CD8-positive, alpha-beta memory T cell (primary cell): ENCODE measurements around the gene PTN. TPM values are rescaled to one million over a fixed set of nuclear protein-coding genes. Genes with fewer than 3 reads are reported as not detected.
"Not testable (repeated sequence)": the region's sequence is repeated elsewhere in the genome, so short reads cannot be mapped to it uniquely, and the experiment has no call there.

Experiments used
- CTCF ChIA-PET: fragments of 350-600 bp; sonication (Branson Sonifier 250); formaldehyde crosslinking; loops from one replicate; lab custom pipeline; 2021; ENCODE audit warnings: antibody characterized with exemption; lab: Charles Lee
- POLR2A ChIA-PET: fragments of 350-600 bp; sonication (Branson Sonifier 250); formaldehyde crosslinking; loops from one replicate; lab custom pipeline; 2021; ENCODE audit warnings: antibody characterized with exemption; lab: Charles Lee
- DNase-seq, 5 donors: peaks; one replicate each; pipeline versions ENCODE4 v3.0.0 to v3.0.0-alpha.2; 2020 to 2022; ENCODE audit warnings: mixed read lengths in 1 of 5
- H3K27ac ChIP-seq: one replicate; pipeline ENCODE4 v1.7.0; 2013; ENCODE audit warnings: low read depth, mild to moderate bottlenecking, low read length, moderate library complexity
- H3K27me3 ChIP-seq: 2 replicates; pipeline ENCODE4 v1.7.0; 2013; ENCODE audit warnings: low read length, mild to moderate bottlenecking; ENCODE audit not compliant: insufficient read depth, poor library complexity, severe bottlenecking
- H3K36me3 ChIP-seq: 2 replicates; pipeline ENCODE4 v1.7.0; 2013; ENCODE audit warnings: mild to moderate bottlenecking, low read length, moderate library complexity; ENCODE audit not compliant: insufficient read depth
- H3K4me1 ChIP-seq: 2 replicates; pipeline ENCODE4 v1.7.0; 2013; ENCODE audit warnings: mild to moderate bottlenecking, low read length, moderate library complexity; ENCODE audit not compliant: insufficient read depth
- H3K4me3 ChIP-seq: 2 replicates; pipeline ENCODE4 v1.7.0; 2013; ENCODE audit warnings: mild to moderate bottlenecking, low read length
- H3K9me3 ChIP-seq: 2 replicates; pipeline ENCODE4 v1.7.0; 2013; ENCODE audit warnings: mild to moderate bottlenecking, low read length
- H3K27ac Mint-ChIP-seq, 8 donors: one replicate each; pipeline ENCODE4 v1.8.0; 2020 to 2021; ENCODE audit warnings: mixed read lengths in 8 of 8, mild to moderate bottlenecking in 6 of 8, inconsistent platforms in 3 of 8, moderate library complexity in 3 of 8
- H3K27me3 Mint-ChIP-seq, 2 donors: one replicate each; pipeline ENCODE4 v1.8.0; 2020 to 2021; ENCODE audit warnings: mixed read lengths in 2 of 2, mild to moderate bottlenecking in 1 of 2, moderate library complexity in 1 of 2
- H3K36me3 Mint-ChIP-seq, 3 donors: one replicate each; pipeline ENCODE4 v1.8.0; 2020 to 2021; ENCODE audit warnings: mixed read lengths in 3 of 3, inconsistent platforms in 1 of 3, mild to moderate bottlenecking in 1 of 3
- H3K4me1 Mint-ChIP-seq, 3 donors: one replicate each; pipeline ENCODE4 v1.8.0; 2020 to 2021; ENCODE audit warnings: mixed read lengths in 3 of 3, inconsistent platforms in 1 of 3, mild to moderate bottlenecking in 1 of 3
- H3K4me3 Mint-ChIP-seq, 7 donors: one replicate each; pipeline ENCODE4 v1.8.0; 2020 to 2021; ENCODE audit warnings: mixed read lengths in 7 of 7, mild to moderate bottlenecking in 6 of 7, moderate library complexity in 4 of 7, inconsistent platforms in 2 of 7
- H3K9me3 Mint-ChIP-seq, 5 donors: one replicate each; pipeline ENCODE4 v1.8.0; 2020 to 2022; ENCODE audit warnings: mixed read lengths in 5 of 5, mild to moderate bottlenecking in 3 of 5, moderate library complexity in 2 of 5, inconsistent platforms in 1 of 5
- polyA plus RNA-seq: library from polyadenylated mRNA; unstranded; fragments of 300-500 nt; fragmentation: Illumina TruSeq; gene quantifications from one replicate; pipeline ENCODE4 v1.2.3, GENCODE V29; 2021
- total RNA-seq, 2 experiments: library from RNA; stranded (reverse); gene quantifications; one replicate each; pipeline ENCODE4 v1.2.3, GENCODE V29; 2021

The PTN gene
- total and polyA plus RNA-seq, 3 experiments from 2014 or later = not detected

GRCh38 chr7:137269240-137269639, 74.3 kb downstream of the PTN start:
- no peaks in the 10 kb centered on the region for H3K36me3 Mint-ChIP-seq
- CTCF ChIA-PET = no interaction called here

GRCh38 chr7:137268001-137268865, 75.3 kb downstream of the PTN start:
- H3K27me3 Mint-ChIP-seq, DNase-seq, H3K36me3 ChIP-seq, CTCF ChIA-PET, H3K4me1 ChIP-seq, H3K36me3 Mint-ChIP-seq, H3K4me3 Mint-ChIP-seq, H3K27ac ChIP-seq, H3K4me1 Mint-ChIP-seq, H3K27me3 ChIP-seq, H3K27ac Mint-ChIP-seq, H3K4me3 ChIP-seq, POLR2A ChIA-PET, H3K9me3 ChIP-seq: not testable (repeated sequence)
- H3K9me3 Mint-ChIP-seq = peaks cover 3 to 13% (median 5%) of the 10 kb centered on the region in 5 donors

More at GRCh38 chr7:137269240-137269639, 74.3 kb downstream of the PTN start:
- POLR2A ChIA-PET = no interaction called here
- Histone ChIP-seq H3K9me3 (no peaks in the 10 kb centered on the region), H3K4me3 (no peak overlapping the region), H3K27ac (no peak overlapping the region), H3K4me1 (no peaks in the 10 kb centered on the region), H3K27me3 (no peaks in the 10 kb centered on the region), H3K36me3 (no peaks in the 10 kb centered on the region)
- Mint-ChIP-seq H3K27me3 (no peaks in the 10 kb centered on the region), H3K9me3 (peaks cover 2 to 13% (median 5%) of the 10 kb centered on the region in 5 donors), H3K4me3 (no peak overlapping the region), H3K4me1 (no peaks in the 10 kb centered on the region), H3K27ac (no peak overlapping the region)
- DNase-seq = no peak

- no peaks in the 10 kb centered on the region for H3K9me3 ChIP-seq
- peaks cover 6 to 15% (median 7%) of the 10 kb centered on the region in 5 donors for H3K9me3 Mint-ChIP-seq
- H3K27ac ChIP-seq = no peak overlapping the region
- no peaks in the 10 kb centered on the region for H3K27me3 ChIP-seq
- no peaks in the 10 kb centered on the region for H3K36me3 Mint-ChIP-seq
- no peak overlapping the region for H3K4me3 Mint-ChIP-seq
- ChIA-PET POLR2A (no interaction called here), CTCF (no interaction called here)
- H3K4me3 ChIP-seq = no peak overlapping the region
- H3K36me3 ChIP-seq = no peaks in the 10 kb centered on the region
- no peaks in the 10 kb centered on the region for H3K4me1 Mint-ChIP-seq
- H3K4me1 ChIP-seq = no peaks in the 10 kb centered on the region
- no peak overlapping the region for H3K27ac Mint-ChIP-seq
- no peaks in the 10 kb centered on the region for H3K27me3 Mint-ChIP-seq
- no peak for DNase-seq
Observed at GRCh38 chr7:137266764-137267163, 76.8 kb downstream of the PTN start.

- H3K4me3 Mint-ChIP-seq, H3K36me3 ChIP-seq, H3K4me1 Mint-ChIP-seq, H3K4me1 ChIP-seq, H3K4me3 ChIP-seq, CTCF ChIA-PET, H3K27me3 ChIP-seq, H3K27ac Mint-ChIP-seq, POLR2A ChIA-PET, DNase-seq, H3K27ac ChIP-seq, H3K36me3 Mint-ChIP-seq, H3K9me3 ChIP-seq, H3K27me3 Mint-ChIP-seq: not testable (repeated sequence)
- peaks cover 5 to 15% (median 7%) of the 10 kb centered on the region in 5 donors for H3K9me3 Mint-ChIP-seq
Observed at GRCh38 chr7:137265480-137265879, 78.1 kb downstream of the PTN start.

- H3K27me3 ChIP-seq = no peaks in the 10 kb centered on the region
- H3K27ac ChIP-seq = no peak overlapping the region
- H3K36me3 ChIP-seq = no peaks in the 10 kb centered on the region
- Mint-ChIP-seq H3K9me3 (peaks cover 3 to 12% (median 5%) of the 10 kb centered on the region in 5 donors), H3K4me3 (no peak overlapping the region), H3K4me1 (no peaks in the 10 kb centered on the region), H3K27ac (no peak overlapping the region), H3K27me3 (no peaks in the 10 kb centered on the region), H3K36me3 (no peaks in the 10 kb centered on the region)
- no peaks in the 10 kb centered on the region for H3K4me1 ChIP-seq
- CTCF ChIA-PET = no interaction called here
- DNase-seq = no peak
- POLR2A ChIA-PET = no interaction called here
- H3K4me3 ChIP-seq = no peak overlapping the region
- no peaks in the 10 kb centered on the region for H3K9me3 ChIP-seq
Observed at GRCh38 chr7:137262599-137262998, 80.9 kb downstream of the PTN start.

- no peak for DNase-seq
- CTCF ChIA-PET = no interaction called here
- Mint-ChIP-seq H3K4me3 (no peak overlapping the region), H3K4me1 (no peaks in the 10 kb centered on the region), H3K27ac (no peak overlapping the region), H3K27me3 (no peaks in the 10 kb centered on the region), H3K36me3 (no peaks in the 10 kb centered on the region), H3K9me3 (peaks cover 2 to 12% (median 3%) of the 10 kb centered on the region in 5 donors)
- Histone ChIP-seq H3K4me1 (no peaks in the 10 kb centered on the region), H3K36me3 (no peaks in the 10 kb centered on the region), H3K9me3 (no peaks in the 10 kb centered on the region), H3K4me3 (no peak overlapping the region), H3K27me3 (no peaks in the 10 kb centered on the region), H3K27ac (no peak overlapping the region)
- POLR2A ChIA-PET = no interaction called here
Observed at GRCh38 chr7:137258552-137258951, 85.0 kb downstream of the PTN start.

- H3K27me3 ChIP-seq = no peaks in the 10 kb centered on the region
Observed at GRCh38 chr7:137254766-137255165, 88.8 kb downstream of the PTN start.

GRCh38 chr7:137245890-137246289, 97.6 kb downstream of the PTN start:
- peaks cover 2 to 15% (median 3%) of the 10 kb centered on the region in 5 donors for H3K9me3 Mint-ChIP-seq
- no peaks in the 10 kb centered on the region for H3K4me1 Mint-ChIP-seq
- Histone ChIP-seq H3K36me3 (no peaks in the 10 kb centered on the region), H3K9me3 (no peaks in the 10 kb centered on the region), H3K27me3 (no peaks in the 10 kb centered on the region), H3K4me1 (no peaks in the 10 kb centered on the region), H3K4me3 (no peak overlapping the region), H3K27ac (no peak overlapping the region)
- H3K27ac Mint-ChIP-seq = no peak overlapping the region
- no peaks in the 10 kb centered on the region for H3K36me3 Mint-ChIP-seq
- H3K27me3 Mint-ChIP-seq = no peaks in the 10 kb centered on the region
- ChIA-PET CTCF (no interaction called here), POLR2A (no interaction called here)
- H3K4me3 Mint-ChIP-seq = no peak overlapping the region
- no peak for DNase-seq

More at GRCh38 chr7:137254766-137255165, 88.8 kb downstream of the PTN start:
- Histone ChIP-seq H3K36me3 (no peaks in the 10 kb centered on the region), H3K9me3 (no peaks in the 10 kb centered on the region), H3K4me1 (no peaks in the 10 kb centered on the region), H3K27ac (no peak overlapping the region), H3K4me3 (no peak overlapping the region)
- ChIA-PET CTCF (no interaction called here), POLR2A (no interaction called here)
- no peaks in the 10 kb centered on the region for H3K4me1 Mint-ChIP-seq
- H3K4me3 Mint-ChIP-seq = no peak overlapping the region
- DNase-seq = no peak
- H3K27ac Mint-ChIP-seq = no peak overlapping the region
- H3K36me3 Mint-ChIP-seq = no peaks in the 10 kb centered on the region
- H3K9me3 Mint-ChIP-seq = peaks cover 0 to 7% (median 3%) of the 10 kb centered on the region in 5 donors
- no peaks in the 10 kb centered on the region for H3K27me3 Mint-ChIP-seq
